ENCODE results near the gene EYA2. TPM values are rescaled to one million over a fixed set of nuclear protein-coding genes. Genes with fewer than 3 reads are reported as not detected.

The EYA2 gene
- total RNA-seq, 2 donors from 2014 or later: not detected

- H3K27ac Mint-ChIP-seq: no peak overlapping the region
- ATAC-seq (no peak), DNase-seq (ENCODE audit: low spot score in 2 of 2) (no peak)
- no peaks in the 10 kb centered on the region for H3K9me3 Mint-ChIP-seq
- no peaks in the 10 kb centered on the region for H3K36me3 Mint-ChIP-seq
Observed at GRCh38 chr20:47124181-47124717, 229.6 kb downstream of the EYA2 start.

GRCh38 chr20:47125508-47125757, 230.8 kb downstream of the EYA2 start:
- Mint-ChIP-seq H3K27ac (no peak overlapping the region), H3K9me3 (no peaks in the 10 kb centered on the region), H3K36me3 (no peaks in the 10 kb centered on the region)
- ATAC-seq (no peak), DNase-seq (ENCODE audit: low spot score in 2 of 2) (no peak)

- DNase-seq (ENCODE audit: low spot score in 2 of 2) (no peak), ATAC-seq (no peak)
- no peak overlapping the region for H3K27ac Mint-ChIP-seq
- H3K9me3 Mint-ChIP-seq: no peaks in the 10 kb centered on the region
- H3K36me3 Mint-ChIP-seq: no peaks in the 10 kb centered on the region
Observed at GRCh38 chr20:47125758-47126591, 231.3 kb downstream of the EYA2 start.

- ATAC-seq: no peak
Observed at GRCh38 chr20:47126709-47127108, 232.1 kb downstream of the EYA2 start.

GRCh38 chr20:47127546-47127945, 232.9 kb downstream of the EYA2 start:
- ATAC-seq (no peak), DNase-seq (ENCODE audit: low spot score in 2 of 2) (no peak)
- no peaks in the 10 kb centered on the region for H3K9me3 Mint-ChIP-seq

More at GRCh38 chr20:47126709-47127108, 232.1 kb downstream of the EYA2 start:
- Mint-ChIP-seq H3K36me3 (no peaks in the 10 kb centered on the region), H3K27ac (no peak overlapping the region), H3K9me3 (no peaks in the 10 kb centered on the region)
- DNase-seq (ENCODE audit: low spot score in 2 of 2): no peak

GRCh38 chr20:47127999-47128398, 233.4 kb downstream of the EYA2 start:
- no peaks in the 10 kb centered on the region for H3K36me3 Mint-ChIP-seq
- no peak for ATAC-seq
- H3K9me3 Mint-ChIP-seq: no peaks in the 10 kb centered on the region
- no peak for DNase-seq (ENCODE audit: low spot score in 2 of 2)
- H3K27ac Mint-ChIP-seq: no peak overlapping the region

More at GRCh38 chr20:47127546-47127945, 232.9 kb downstream of the EYA2 start:
- Mint-ChIP-seq H3K36me3 (no peaks in the 10 kb centered on the region), H3K27ac (no peak overlapping the region)

GRCh38 chr20:47129306-47129705, 234.7 kb downstream of the EYA2 start:
- Mint-ChIP-seq H3K36me3 (no peaks in the 10 kb centered on the region), H3K27ac (no peak overlapping the region), H3K9me3 (no peaks in the 10 kb centered on the region)
- DNase-seq (ENCODE audit: low spot score in 2 of 2): no peak
- ATAC-seq: no peak

- Mint-ChIP-seq H3K9me3 (no peaks in the 10 kb centered on the region), H3K36me3 (no peaks in the 10 kb centered on the region), H3K27ac (no peak overlapping the region)
- no peak for ATAC-seq
- no peak for DNase-seq (ENCODE audit: low spot score in 2 of 2)
Observed at GRCh38 chr20:47133809-47134456, 239.3 kb downstream of the EYA2 start.

- DNase-seq (ENCODE audit: low spot score in 2 of 2): no peak
- H3K36me3 Mint-ChIP-seq: no peaks in the 10 kb centered on the region
- H3K9me3 Mint-ChIP-seq: peaks cover 5% of the 10 kb centered on the region in 2 donors
- ATAC-seq: no peak
- H3K27ac Mint-ChIP-seq: no peak overlapping the region
Observed at GRCh38 chr20:47136782-47137181, 242.1 kb downstream of the EYA2 start.

- Mint-ChIP-seq H3K27ac (no peak overlapping the region), H3K36me3 (no peaks in the 10 kb centered on the region), H3K9me3 (peaks cover 7% of the 10 kb centered on the region in 2 donors)
- no peak for ATAC-seq
- no peak for DNase-seq (ENCODE audit: low spot score in 2 of 2)
Observed at GRCh38 chr20:47137231-47137870, 242.7 kb downstream of the EYA2 start.

GRCh38 chr20:47139934-47140535, 245.4 kb downstream of the EYA2 start:
- no peak overlapping the region for H3K27ac Mint-ChIP-seq
- peaks cover 7% of the 10 kb centered on the region in 2 donors for H3K9me3 Mint-ChIP-seq
- H3K36me3 Mint-ChIP-seq: no peaks in the 10 kb centered on the region
- DNase-seq (ENCODE audit: low spot score in 2 of 2) (no peak), ATAC-seq (no peak)

GRCh38 chr20:47141350-47141921, 246.8 kb downstream of the EYA2 start:
- Mint-ChIP-seq H3K27ac (no peak overlapping the region), H3K9me3 (peaks cover 7% of the 10 kb centered on the region in 2 donors), H3K36me3 (no peaks in the 10 kb centered on the region)
- ATAC-seq: no peak
- DNase-seq (ENCODE audit: low spot score in 2 of 2): no peak

- ATAC-seq (no peak), DNase-seq (ENCODE audit: low spot score in 2 of 2) (no peak)
- H3K36me3 Mint-ChIP-seq: no peaks in the 10 kb centered on the region
- H3K27ac Mint-ChIP-seq: no peak overlapping the region
- H3K9me3 Mint-ChIP-seq: peaks cover 7% of the 10 kb centered on the region in 2 donors
Observed at GRCh38 chr20:47141941-47142773, 247.5 kb downstream of the EYA2 start.

- no peak for DNase-seq (ENCODE audit: low spot score in 2 of 2)
- H3K27ac Mint-ChIP-seq: no peak overlapping the region
Observed at GRCh38 chr20:47142774-47143170, 248.1 kb downstream of the EYA2 start.

GRCh38 chr20:47143657-47144056, 249.0 kb downstream of the EYA2 start:
- Mint-ChIP-seq H3K36me3 (no peaks in the 10 kb centered on the region), H3K9me3 (peaks cover 7% of the 10 kb centered on the region in 2 donors), H3K27ac (no peak overlapping the region)
- DNase-seq (ENCODE audit: low spot score in 2 of 2) (no peak), ATAC-seq (no peak)

More at GRCh38 chr20:47142774-47143170, 248.1 kb downstream of the EYA2 start:
- Mint-ChIP-seq H3K36me3 (no peaks in the 10 kb centered on the region), H3K9me3 (peaks cover 7% of the 10 kb centered on the region in 2 donors)
- ATAC-seq: no peak

- ATAC-seq: no peak
- DNase-seq (ENCODE audit: low spot score in 2 of 2): no peak
- Mint-ChIP-seq H3K9me3 (peaks cover 7% of the 10 kb centered on the region in 2 donors), H3K36me3 (no peaks in the 10 kb centered on the region), H3K27ac (no peak overlapping the region)
Observed at GRCh38 chr20:47144463-47144862, 249.8 kb downstream of the EYA2 start.
